Nephron progenitor cell (in vitro differentiated cells): ENCODE measurements around the gene PRKCA.

ENCODE experiments used
- DNase-seq: peaks from one replicate; pipeline ENCODE4 v3.0.0; 2021
- H3K27ac Mint-ChIP-seq: 2 replicates; pipeline ENCODE4 v1.8.0; 2021; ENCODE audit warnings: mild to moderate bottlenecking, moderate library complexity, mixed read lengths
- H3K27me3 Mint-ChIP-seq: 2 replicates; pipeline ENCODE4 v1.8.0; 2021; ENCODE audit warnings: mild to moderate bottlenecking, low read depth, mixed read lengths; ENCODE audit not compliant: poor library complexity
- H3K36me3 Mint-ChIP-seq: 2 replicates; pipeline ENCODE4 v1.8.0; 2021; ENCODE audit warnings: low read depth, mixed read lengths
- H3K4me1 Mint-ChIP-seq: 2 replicates; pipeline ENCODE4 v1.8.0; 2021; ENCODE audit warnings: mixed read lengths
- H3K4me3 Mint-ChIP-seq: 2 replicates; pipeline ENCODE4 v1.8.0; 2021; ENCODE audit warnings: mild to moderate bottlenecking, moderate library complexity, mixed read lengths
- H3K9me3 Mint-ChIP-seq: 2 replicates; pipeline ENCODE4 v1.8.0; 2021; ENCODE audit warnings: mild to moderate bottlenecking, moderate library complexity, mixed read lengths
- CTCF ChIP-seq: fragments of 200-600 bp; sonication (generic); IDR thresholded peaks from 2 replicates; pipeline ENCODE4 v1.5.0; 2021; ENCODE audit warnings: antibody characterized with exemption

Gene PRKCA

DNA sequence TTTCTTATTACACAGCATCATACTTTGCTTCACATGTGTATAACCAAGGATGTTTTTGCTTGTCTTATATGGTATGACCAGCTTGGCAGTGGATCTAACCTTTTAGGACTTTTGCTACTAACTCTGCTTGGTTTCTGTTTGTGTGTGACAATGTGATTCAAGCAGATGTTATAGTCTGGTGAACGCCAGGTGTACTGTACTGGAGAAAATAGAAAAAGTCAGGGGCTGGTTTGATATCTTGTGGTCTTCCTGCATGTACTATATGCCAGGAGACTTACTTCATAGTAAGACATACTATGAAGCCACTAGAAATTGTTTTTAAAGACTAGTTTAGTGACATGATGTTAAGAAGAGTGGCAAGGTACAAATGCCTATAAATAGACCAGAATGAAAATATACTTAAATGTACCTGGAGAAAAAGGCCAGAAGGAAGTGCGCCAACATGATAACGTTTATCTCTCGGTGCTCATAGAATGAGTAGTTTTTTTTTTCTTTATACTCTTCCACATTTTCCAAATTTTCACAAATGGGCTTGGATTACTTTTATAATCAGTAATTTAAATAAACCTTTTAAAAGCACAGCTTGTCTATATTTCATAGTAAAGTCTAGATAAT, 112.3 kb downstream of the PRKCA start:
- no peaks in the 10 kb centered on the region for H3K9me3 Mint-ChIP-seq
- no peak for TF ChIP-seq CTCF

GRCh38 chr17:66415366-66416206, 113.2 kb downstream of the PRKCA start:
- no peak for TF ChIP-seq CTCF

More for the DNA sequence above, 112.3 kb downstream of the PRKCA start:
- Mint-ChIP-seq H3K36me3 (no peaks in the 10 kb centered on the region), H3K4me1 (peaks cover 31% of the 10 kb centered on the region), H3K4me3 (no peak overlapping the region), H3K27me3 (no peaks in the 10 kb centered on the region), H3K27ac (no peak overlapping the region)
- no peak for DNase-seq

GRCh38 chr17:66416207-66416940, 114.0 kb downstream of the PRKCA start:
- Mint-ChIP-seq H3K27me3 (no peaks in the 10 kb centered on the region), H3K9me3 (no peaks in the 10 kb centered on the region), H3K27ac (no peak overlapping the region), H3K4me3 (no peak overlapping the region), H3K36me3 (no peaks in the 10 kb centered on the region), H3K4me1 (peaks cover 31% of the 10 kb centered on the region)
- TF ChIP-seq CTCF, result no peak
- DNase-seq, result no peak

More at GRCh38 chr17:66415366-66416206, 113.2 kb downstream of the PRKCA start:
- H3K9me3 Mint-ChIP-seq, result no peaks in the 10 kb centered on the region
- H3K4me3 Mint-ChIP-seq, result no peak overlapping the region
- H3K36me3 Mint-ChIP-seq, result no peaks in the 10 kb centered on the region
- no peak for DNase-seq
- H3K4me1 Mint-ChIP-seq, result peaks cover 31% of the 10 kb centered on the region
- H3K27me3 Mint-ChIP-seq, result no peaks in the 10 kb centered on the region
- no peak overlapping the region for H3K27ac Mint-ChIP-seq

DNA sequence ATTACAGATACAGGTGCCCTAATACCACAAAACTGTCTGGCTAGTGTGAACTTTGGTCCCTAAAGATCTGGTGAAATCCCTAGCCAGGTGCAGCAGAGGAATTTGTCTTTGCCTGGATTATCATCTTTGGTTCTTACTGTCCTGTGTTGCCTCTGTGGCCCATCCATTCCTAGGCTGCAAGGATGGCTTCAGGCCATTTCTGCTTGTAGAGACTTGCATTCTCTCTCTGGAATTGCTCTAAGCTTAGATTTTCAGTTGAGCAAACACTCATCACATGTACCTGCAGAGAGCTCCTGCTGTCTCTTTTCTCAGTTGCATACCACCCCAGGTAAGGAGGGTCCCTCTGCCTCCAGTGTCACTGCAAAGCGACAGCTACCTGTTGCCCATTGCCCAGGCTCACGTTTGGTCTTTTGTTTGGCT, 114.9 kb downstream of the PRKCA start:
- Mint-ChIP-seq H3K36me3 (no peaks in the 10 kb centered on the region), H3K4me3 (no peak overlapping the region), H3K4me1 (peaks cover 31% of the 10 kb centered on the region), H3K27ac (no peak overlapping the region), H3K9me3 (no peaks in the 10 kb centered on the region), H3K27me3 (no peaks in the 10 kb centered on the region)
- DNase-seq, result no peak
- no peak for TF ChIP-seq CTCF

- H3K4me1 Mint-ChIP-seq, result peaks cover 8% of the 10 kb centered on the region
- H3K4me3 Mint-ChIP-seq, result no peak overlapping the region
- no peak for TF ChIP-seq CTCF
- H3K27ac Mint-ChIP-seq, result peak overlapping the region; percentile 17
- peaks cover 2% of the 10 kb centered on the region for H3K9me3 Mint-ChIP-seq
- DNase-seq, result no peak
- peaks cover 2% of the 10 kb centered on the region for H3K27me3 Mint-ChIP-seq
- H3K36me3 Mint-ChIP-seq, result no peaks in the 10 kb centered on the region
These were observed 118.6 kb downstream of the PRKCA start for GRCh38 chr17:66420961-66421371.
